Measurements from ENCODE around the gene SLC28A1.

SLC28A1 gene

GRCh38 chr15:84894736-84895425 lies 10.4 kb downstream of the SLC28A1 start:
- no peak for DNase-seq (ENCODE audit: low spot score)
- no peak for TF ChIP-seq CTCF (IDR thresholded peaks at IDR 0.05; ENCODE audit: extremely low read depth, insufficient read depth, missing control alignments)
- in situ Hi-C loops (cut with MboI; ENCODE audit: low pct_unique_long_range_greater_than_20kb, low sequenced_read_pairs, unreplicated experiment), result no loop called here

GRCh38 chr15:84898761-84899160 lies 14.3 kb downstream of the SLC28A1 start:
- in situ Hi-C loops (cut with MboI; ENCODE audit: low pct_unique_long_range_greater_than_20kb, low sequenced_read_pairs, unreplicated experiment), result no loop called here
- TF ChIP-seq CTCF (IDR thresholded peaks at IDR 0.05; ENCODE audit: extremely low read depth, insufficient read depth, missing control alignments), result no peak
- no peak for DNase-seq (ENCODE audit: low spot score)

GRCh38 chr15:84899750-84900149 lies 15.3 kb downstream of the SLC28A1 start:
- DNase-seq (ENCODE audit: low spot score), result no peak
- in situ Hi-C loops (cut with MboI; ENCODE audit: low pct_unique_long_range_greater_than_20kb, low sequenced_read_pairs, unreplicated experiment), result no loop called here
- TF ChIP-seq CTCF (IDR thresholded peaks at IDR 0.05; ENCODE audit: extremely low read depth, insufficient read depth, missing control alignments), result no peak

- no peak for TF ChIP-seq CTCF (IDR thresholded peaks at IDR 0.05; ENCODE audit: extremely low read depth, insufficient read depth, missing control alignments)
- no peak for DNase-seq (ENCODE audit: low spot score)
- in situ Hi-C loops (cut with MboI; ENCODE audit: low pct_unique_long_range_greater_than_20kb, low sequenced_read_pairs, unreplicated experiment), result no loop called here
Observed at GRCh38 chr15:84901540-84901939, 17.1 kb downstream of the SLC28A1 start.

GRCh38 chr15:84903751-84904150 lies 19.3 kb downstream of the SLC28A1 start:
- in situ Hi-C loops (cut with MboI; ENCODE audit: low pct_unique_long_range_greater_than_20kb, low sequenced_read_pairs, unreplicated experiment), result no loop called here
- DNase-seq (ENCODE audit: low spot score), result no peak

GRCh38 chr15:84904419-84904818 lies 20.0 kb downstream of the SLC28A1 start:
- DNase-seq (ENCODE audit: low spot score), result no peak
- in situ Hi-C loops (cut with MboI; ENCODE audit: low pct_unique_long_range_greater_than_20kb, low sequenced_read_pairs, unreplicated experiment), result no loop called here
- no peak for TF ChIP-seq CTCF (IDR thresholded peaks at IDR 0.05; ENCODE audit: extremely low read depth, insufficient read depth, missing control alignments)

More at GRCh38 chr15:84903751-84904150, 19.3 kb downstream of the SLC28A1 start:
- no peak for TF ChIP-seq CTCF (IDR thresholded peaks at IDR 0.05; ENCODE audit: extremely low read depth, insufficient read depth, missing control alignments)
